Ecto neural progenitor cell (in vitro differentiated cells): ENCODE data around the gene BHMT2.

Experiments
- DNase-seq: peaks from one replicate; pipeline ENCODE4 v3.0.0-alpha.2; 2018; ENCODE audit warnings: low spot score

The BHMT2 gene

DNA sequence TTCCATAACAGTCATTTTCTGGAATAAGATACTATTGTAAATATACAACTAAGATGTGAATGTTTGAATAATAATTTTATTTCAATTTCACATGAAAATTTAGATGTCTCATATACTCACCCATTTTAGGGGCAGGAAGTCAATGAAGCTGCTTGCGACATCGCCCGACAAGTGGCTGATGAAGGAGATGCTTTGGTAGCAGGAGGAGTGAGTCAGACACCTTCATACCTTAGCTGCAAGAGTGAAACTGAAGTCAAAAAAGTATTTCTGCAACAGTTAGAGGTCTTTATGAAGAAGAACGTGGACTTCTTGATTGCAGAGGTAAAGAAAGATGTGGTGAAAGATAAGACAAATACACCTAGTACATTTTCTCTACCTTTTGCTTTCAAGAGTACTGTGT, 50.7 kb downstream of the BHMT2 start:
- no peak for DNase-seq

DNA sequence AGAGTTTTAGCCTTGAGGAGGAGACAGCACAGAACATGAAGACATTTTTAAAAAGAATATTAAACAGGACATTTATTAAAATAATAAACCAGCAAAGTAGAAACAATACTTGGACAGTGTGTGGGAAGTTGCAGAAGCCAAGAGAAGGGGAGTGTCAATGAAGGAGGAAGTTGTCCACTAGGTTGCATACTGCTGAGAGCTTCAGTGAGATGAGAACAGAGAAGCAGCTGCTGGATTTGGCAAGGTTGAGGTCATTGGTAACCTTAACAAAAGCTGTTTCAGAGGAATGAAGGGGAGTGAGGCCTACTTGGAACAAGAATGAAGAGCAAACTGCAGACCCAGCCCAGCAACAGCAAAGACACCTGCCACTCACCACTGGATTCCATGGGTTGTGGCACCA, 53.4 kb downstream of the BHMT2 start:
- no peak for DNase-seq

DNA sequence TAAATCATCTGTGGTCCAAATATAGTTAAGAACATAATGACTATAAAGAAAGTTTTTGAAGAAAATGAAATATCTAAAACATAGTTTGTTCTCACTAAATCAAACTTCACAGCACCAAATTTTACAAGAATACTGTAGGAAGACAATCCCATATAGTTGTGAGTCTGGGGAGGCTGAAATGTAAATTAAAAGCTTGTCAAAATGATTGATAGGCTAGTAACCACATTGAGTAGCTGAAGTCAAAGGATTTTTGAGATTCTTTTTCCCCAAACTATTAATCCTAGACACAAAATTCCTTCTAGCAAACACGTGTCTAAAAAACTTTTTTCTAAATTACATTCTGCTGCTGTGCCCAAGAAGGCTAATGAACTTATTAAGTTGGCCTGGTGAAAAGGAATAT, 55.0 kb downstream of the BHMT2 start:
- DNase-seq, result no peak

DNA sequence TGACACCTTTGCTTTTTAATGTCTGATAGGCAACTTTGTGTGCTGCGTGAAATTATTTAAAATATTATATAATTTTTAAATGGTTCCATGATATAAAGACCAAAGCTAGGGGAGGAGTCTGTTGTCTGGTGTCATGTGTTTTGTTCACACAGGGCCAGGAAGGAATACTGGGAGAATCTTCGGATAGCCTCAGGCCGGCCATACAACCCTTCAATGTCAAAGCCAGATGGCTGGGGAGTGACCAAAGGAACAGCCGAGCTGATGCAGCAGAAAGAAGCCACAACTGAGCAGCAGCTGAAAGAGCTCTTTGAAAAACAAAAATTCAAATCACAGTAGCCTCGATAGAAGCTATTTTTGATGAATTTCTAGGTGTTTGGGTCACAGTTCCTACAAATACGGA, 61.2 kb downstream of the BHMT2 start:
- DNase-seq, result no peak

DNA sequence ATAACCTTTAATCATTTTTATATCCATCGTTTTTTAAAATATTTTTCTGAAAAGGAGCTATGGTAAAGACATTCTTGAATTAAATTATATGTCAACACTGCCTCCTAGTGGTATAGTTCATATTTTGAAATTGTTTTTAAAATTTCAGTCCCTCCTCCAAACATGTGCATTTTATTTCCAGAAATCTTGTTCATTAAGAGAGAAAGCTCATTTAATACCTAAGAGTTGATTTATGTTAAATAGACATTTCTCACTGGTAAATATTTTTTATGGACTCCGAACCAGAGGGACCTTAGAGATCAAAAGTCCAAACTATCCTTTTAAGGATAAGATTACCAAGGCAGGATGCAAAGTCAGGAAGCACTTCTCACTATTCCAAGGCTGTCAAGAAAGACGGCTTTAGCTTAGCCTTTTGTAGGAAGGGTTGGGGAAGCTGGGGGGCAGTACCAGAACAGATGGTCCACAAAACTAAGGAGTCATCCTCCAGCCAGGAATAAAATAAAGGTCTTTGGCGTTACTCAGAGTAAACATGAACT, 63.6 kb downstream of the BHMT2 start:
- DNase-seq, result no peak

DNA sequence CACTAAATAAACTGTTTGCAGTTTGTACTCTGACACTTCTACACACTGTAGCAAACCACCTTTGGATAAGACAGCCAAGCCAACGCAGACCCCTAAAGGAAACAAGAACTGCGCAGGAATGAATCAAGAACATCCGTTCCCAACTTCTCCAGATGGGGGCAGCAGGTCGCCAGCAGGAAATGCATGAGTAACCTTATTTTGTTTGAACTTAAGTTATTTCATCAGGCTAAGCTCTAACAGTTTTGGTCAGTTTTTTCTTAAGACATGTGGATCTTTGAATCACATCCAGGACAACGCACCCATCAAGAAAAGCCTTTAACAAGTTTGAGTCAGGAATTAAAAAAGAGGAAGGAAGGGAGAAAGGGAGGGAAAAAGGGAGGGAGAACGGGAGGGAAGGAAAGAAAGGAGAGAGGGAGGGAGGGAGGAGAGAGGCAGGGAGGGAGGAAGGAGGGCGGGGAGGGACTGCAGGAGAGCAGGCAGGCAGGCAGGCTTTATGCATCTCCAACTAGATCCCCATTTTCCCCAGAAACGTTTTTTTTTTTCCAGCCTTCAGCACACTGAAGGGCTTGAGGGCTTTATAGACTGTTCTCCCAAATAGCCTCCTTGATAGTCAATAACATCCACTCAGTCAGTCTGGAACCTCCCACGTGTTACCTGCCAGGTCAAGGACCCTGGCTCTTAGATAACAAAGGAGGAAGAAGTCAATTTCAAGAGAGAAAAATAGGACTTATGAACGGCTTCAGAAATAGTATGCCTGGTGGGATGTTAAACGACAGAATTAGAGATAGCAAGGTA, 64.3 kb downstream of the BHMT2 start:
- peak; percentile 69 for DNase-seq

DNA sequence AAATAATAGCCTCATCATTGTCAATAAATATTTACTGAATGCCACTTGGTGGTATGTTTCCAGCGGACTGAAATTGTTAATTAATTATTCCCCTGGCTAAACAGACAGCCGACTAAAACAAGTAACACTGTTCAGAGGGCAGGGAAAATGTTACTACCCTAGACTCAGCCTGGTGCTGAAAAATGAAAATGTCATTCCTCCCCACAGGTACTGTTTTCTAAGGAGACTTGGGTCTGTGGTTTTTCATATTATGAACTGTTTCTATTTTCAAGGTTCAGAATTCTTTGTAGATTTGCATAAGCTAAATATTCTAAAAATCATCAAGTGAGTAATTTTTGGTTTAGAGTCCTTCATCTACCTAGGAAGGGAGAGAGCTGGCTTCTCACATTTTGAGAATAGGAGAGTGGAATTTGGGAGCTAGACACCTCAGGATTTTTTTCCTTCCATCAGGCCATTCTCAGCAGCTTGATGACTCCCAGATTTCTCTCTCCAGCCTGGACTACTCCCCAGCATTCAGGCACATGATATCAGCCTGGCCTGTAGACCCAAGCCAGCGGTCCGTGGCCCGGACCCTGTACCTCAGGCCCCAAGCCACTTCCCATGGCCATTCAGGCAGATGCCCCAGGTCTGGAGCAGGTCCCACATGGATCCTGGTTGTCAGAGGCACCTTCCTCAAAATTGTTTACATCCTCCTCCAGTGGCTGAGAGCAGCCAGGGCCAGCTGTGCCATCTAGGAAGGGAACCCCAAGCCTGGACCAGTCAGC, 66.4 kb downstream of the BHMT2 start:
- DNase-seq, result no peak

DNA sequence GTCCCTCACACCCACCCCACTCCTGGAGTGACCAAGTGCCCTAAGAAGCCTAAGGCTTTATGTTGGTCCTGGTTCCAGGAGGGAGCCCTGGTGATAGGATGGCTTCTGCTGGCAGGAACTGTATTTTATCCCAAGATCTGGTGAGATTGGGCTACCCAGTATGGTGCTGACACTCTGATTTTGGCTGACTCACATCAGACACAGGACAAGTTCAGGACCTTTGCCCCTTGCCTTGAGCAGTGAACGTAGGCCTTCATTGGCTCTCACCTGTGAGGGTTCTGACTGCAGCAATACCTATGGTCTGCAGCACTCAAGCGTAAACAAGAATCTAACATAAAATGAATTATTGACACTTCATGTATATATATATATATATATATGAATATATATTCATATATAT, 67.1 kb downstream of the BHMT2 start:
- no peak for DNase-seq
